PFSK-1 (cell line): ENCODE measurements around the gene DOK1.

Source experiments
- POLR2AphosphoS5 ChIP-seq: IDR thresholded peaks from 2 replicates; pipeline ENCODE4 v1.6.1; 2012; ENCODE audit warnings: low read depth, mild to moderate bottlenecking, control low read depth, low read length, moderate library complexity
- SIN3A ChIP-seq: IDR thresholded peaks from 2 replicates; pipeline ENCODE4 v1.6.1; 2012; ENCODE audit warnings: mild to moderate bottlenecking, low read length, moderate library complexity, borderline replicate concordance; ENCODE audit not compliant: insufficient read depth
- TAF1 ChIP-seq: IDR thresholded peaks from 2 replicates; pipeline ENCODE4 v1.6.1; 2012; ENCODE audit warnings: low read length, control low read depth, borderline replicate concordance; ENCODE audit not compliant: insufficient read depth
- TF ChIP-seq, protein P1 (sequence below), 2 experiments: IDR thresholded peaks; 2 replicates each; pipeline versions ENCODE4 v1.6.1 to v1.8.0; 2011 to 2012; ENCODE audit warnings: low read depth in 2 of 2, low read length in 2 of 2, control low read depth in 1 of 2, inconsistent platforms in 1 of 2, mild to moderate bottlenecking in 1 of 2, moderate library complexity in 1 of 2; ENCODE audit not compliant: insufficient read depth in 1 of 2

DNA sequence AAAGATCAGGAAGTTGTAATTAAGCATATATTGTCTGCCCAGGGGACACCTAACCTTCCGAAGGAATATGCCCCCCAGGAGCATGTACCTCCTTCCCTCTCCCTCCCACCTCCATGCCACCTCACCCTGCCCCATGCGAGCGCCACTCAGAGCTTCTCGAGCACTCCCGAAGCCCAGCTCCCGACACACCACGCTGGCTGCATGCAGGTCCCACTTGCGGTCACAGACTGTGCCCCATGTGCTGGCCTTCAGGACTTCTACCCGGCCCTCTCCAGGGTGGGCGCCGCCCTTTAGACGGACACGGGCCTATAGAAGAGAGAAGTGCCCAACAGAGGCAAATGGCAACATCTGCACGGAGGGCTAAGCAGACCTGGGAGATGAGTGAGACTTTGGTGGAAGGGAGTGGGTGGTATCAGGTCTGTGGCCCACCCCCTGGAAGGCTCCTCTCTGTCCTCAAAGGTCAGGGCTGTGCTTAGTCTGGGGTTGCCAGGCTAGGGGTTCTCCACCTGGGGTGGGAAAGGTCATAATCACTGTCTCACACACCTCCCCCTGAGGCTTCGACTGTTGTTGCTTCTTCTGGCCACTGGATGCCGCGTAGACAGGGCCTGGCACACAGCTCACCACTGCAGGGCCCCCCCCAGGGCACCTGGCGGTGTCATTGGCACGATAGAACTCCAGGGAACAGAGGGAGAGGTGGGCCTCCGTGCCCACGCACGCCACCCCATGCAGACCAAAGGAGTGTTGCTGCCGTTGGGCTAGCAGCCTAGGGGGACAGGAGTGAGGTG is 18.2 kb upstream of the DOK1 start:
- TF ChIP-seq POLR2AphosphoS5, result no peak
- TF ChIP-seq TAF1, result no peak
- TF ChIP-seq, protein P1, sequence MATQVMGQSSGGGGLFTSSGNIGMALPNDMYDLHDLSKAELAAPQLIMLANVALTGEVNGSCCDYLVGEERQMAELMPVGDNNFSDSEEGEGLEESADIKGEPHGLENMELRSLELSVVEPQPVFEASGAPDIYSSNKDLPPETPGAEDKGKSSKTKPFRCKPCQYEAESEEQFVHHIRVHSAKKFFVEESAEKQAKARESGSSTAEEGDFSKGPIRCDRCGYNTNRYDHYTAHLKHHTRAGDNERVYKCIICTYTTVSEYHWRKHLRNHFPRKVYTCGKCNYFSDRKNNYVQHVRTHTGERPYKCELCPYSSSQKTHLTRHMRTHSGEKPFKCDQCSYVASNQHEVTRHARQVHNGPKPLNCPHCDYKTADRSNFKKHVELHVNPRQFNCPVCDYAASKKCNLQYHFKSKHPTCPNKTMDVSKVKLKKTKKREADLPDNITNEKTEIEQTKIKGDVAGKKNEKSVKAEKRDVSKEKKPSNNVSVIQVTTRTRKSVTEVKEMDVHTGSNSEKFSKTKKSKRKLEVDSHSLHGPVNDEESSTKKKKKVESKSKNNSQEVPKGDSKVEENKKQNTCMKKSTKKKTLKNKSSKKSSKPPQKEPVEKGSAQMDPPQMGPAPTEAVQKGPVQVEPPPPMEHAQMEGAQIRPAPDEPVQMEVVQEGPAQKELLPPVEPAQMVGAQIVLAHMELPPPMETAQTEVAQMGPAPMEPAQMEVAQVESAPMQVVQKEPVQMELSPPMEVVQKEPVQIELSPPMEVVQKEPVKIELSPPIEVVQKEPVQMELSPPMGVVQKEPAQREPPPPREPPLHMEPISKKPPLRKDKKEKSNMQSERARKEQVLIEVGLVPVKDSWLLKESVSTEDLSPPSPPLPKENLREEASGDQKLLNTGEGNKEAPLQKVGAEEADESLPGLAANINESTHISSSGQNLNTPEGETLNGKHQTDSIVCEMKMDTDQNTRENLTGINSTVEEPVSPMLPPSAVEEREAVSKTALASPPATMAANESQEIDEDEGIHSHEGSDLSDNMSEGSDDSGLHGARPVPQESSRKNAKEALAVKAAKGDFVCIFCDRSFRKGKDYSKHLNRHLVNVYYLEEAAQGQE (IDR thresholded peaks at IDR 0.05; ENCODE audit: insufficient read depth in 1 of 2, low read depth in 2 of 2, low read length in 2 of 2), result no peak
- no peak for TF ChIP-seq SIN3A
